ENCODE data around the gene ATP11A. TPM values are rescaled to one million over a fixed set of nuclear protein-coding genes. Genes with fewer than 3 reads are reported as not detected.

ATP11A gene
- total RNA-seq, 1 experiment from 2014 or later, result 65.3 TPM

GRCh38 chr13:112727581-112727980 lies 37.7 kb downstream of the ATP11A start:
- no CpG with 5 or more reads among the region's 17 CpGs for WGBS (ENCODE audit: extremely low coverage, insufficient read length, low lambda C conversion rate)
- Histone ChIP-seq H3K14ac (ENCODE audit: insufficient read depth, low read length) (no peak overlapping the region), H3K56ac (ENCODE audit: insufficient read length, low read depth, low read length) (no peak overlapping the region), H2BK5ac (ENCODE audit: insufficient read length, low read length) (no peak overlapping the region), H3K9ac (ENCODE audit: extremely low read depth, insufficient read length, low read length) (no peak overlapping the region), H4K5ac (ENCODE audit: insufficient read length, low read depth, low read length) (no peak overlapping the region), H4K91ac (ENCODE audit: insufficient read length, low read depth, low read length) (no peak overlapping the region), H3K79me1 (ENCODE audit: insufficient read depth, low read depth, low read length, poor library complexity, severe bottlenecking) (no peaks in the 10 kb centered on the region), H3K27ac (ENCODE audit: insufficient read length, low read depth, low read length) (no peak overlapping the region), H3K4me1 (ENCODE audit: insufficient read depth, low read length) (peaks cover 9% of the 10 kb centered on the region; the same call in 1 of the 2 replicates), H2AFZ (ENCODE audit: low read length) (no peak overlapping the region), H2BK20ac (ENCODE audit: low read depth, low read length, poor library complexity, severe bottlenecking) (no peak overlapping the region), H2BK120ac (ENCODE audit: low read depth, low read length, poor library complexity, severe bottlenecking) (no peak overlapping the region), H3K4ac (ENCODE audit: low read depth, low read length) (no peak overlapping the region), H2BK15ac (ENCODE audit: low read depth, low read length) (no peak overlapping the region), H3K23me2 (ENCODE audit: insufficient read length, low read depth, low read length, poor library complexity, severe bottlenecking) (no peaks in the 10 kb centered on the region), H3K4me2 (ENCODE audit: insufficient read depth, insufficient read length, low read length) (no peak overlapping the region), H2BK12ac (ENCODE audit: insufficient read length, low read depth, low read length) (no peak overlapping the region), H4K20me1 (ENCODE audit: control insufficient read depth, insufficient read depth, insufficient read length) (no peaks in the 10 kb centered on the region), H3K23ac (ENCODE audit: insufficient read length, low read depth, low read length) (no peak overlapping the region), H3K9me3 (ENCODE audit: control insufficient read depth, low read depth, low read length) (no peaks in the 10 kb centered on the region), H3K18ac (ENCODE audit: insufficient read length, low read depth, low read length) (no peak overlapping the region), H4K8ac (replicated peaks; ENCODE audit: insufficient read length, low read depth, low read length) (no peak overlapping the region), H2AK5ac (ENCODE audit: insufficient read length, low read length) (no peak overlapping the region), H3K27me3 (ENCODE audit: insufficient read depth, low read length) (no peaks in the 10 kb centered on the region), H3K79me2 (ENCODE audit: insufficient read depth, low read length) (peaks cover 14% of the 10 kb centered on the region; the same call in 1 of the 2 replicates), H3T11ph (ENCODE audit: low read length) (no peak overlapping the region)
- peaks cover 2 to 14% (median 8%) of the 10 kb centered on the region in 3 experiments; a peak in 6 of 7 replicates for H3K36me3 Mint-ChIP-seq (ENCODE audit: insufficient read depth in 1 of 3, low read depth in 3 of 3)
- H3K4me1 Mint-ChIP-seq, result peaks cover 65 to 81% of the 10 kb centered on the region in 2 experiments
- H3K27me3 Mint-ChIP-seq (ENCODE audit: low read depth), result no peaks in the 10 kb centered on the region
- no peak overlapping the region for H3K4me3 Mint-ChIP-seq
- peaks cover 5 to 9% of the 10 kb centered on the region in 2 experiments; a peak in 4 of 5 replicates for H3K9me3 Mint-ChIP-seq
- TF ChIP-seq, protein P1, sequence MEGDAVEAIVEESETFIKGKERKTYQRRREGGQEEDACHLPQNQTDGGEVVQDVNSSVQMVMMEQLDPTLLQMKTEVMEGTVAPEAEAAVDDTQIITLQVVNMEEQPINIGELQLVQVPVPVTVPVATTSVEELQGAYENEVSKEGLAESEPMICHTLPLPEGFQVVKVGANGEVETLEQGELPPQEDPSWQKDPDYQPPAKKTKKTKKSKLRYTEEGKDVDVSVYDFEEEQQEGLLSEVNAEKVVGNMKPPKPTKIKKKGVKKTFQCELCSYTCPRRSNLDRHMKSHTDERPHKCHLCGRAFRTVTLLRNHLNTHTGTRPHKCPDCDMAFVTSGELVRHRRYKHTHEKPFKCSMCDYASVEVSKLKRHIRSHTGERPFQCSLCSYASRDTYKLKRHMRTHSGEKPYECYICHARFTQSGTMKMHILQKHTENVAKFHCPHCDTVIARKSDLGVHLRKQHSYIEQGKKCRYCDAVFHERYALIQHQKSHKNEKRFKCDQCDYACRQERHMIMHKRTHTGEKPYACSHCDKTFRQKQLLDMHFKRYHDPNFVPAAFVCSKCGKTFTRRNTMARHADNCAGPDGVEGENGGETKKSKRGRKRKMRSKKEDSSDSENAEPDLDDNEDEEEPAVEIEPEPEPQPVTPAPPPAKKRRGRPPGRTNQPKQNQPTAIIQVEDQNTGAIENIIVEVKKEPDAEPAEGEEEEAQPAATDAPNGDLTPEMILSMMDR (conservative IDR thresholded peaks at IDR 0.05), result no peak
- DNase-seq, result peak; percentile 30
- H3K27ac Mint-ChIP-seq, result peak overlapping the region; percentile 28 to 79 (median 55); a peak in 3 of 7 replicates

All from H9 (cell line).